ENCODE measurements around the gene COL8A2.

DNA sequence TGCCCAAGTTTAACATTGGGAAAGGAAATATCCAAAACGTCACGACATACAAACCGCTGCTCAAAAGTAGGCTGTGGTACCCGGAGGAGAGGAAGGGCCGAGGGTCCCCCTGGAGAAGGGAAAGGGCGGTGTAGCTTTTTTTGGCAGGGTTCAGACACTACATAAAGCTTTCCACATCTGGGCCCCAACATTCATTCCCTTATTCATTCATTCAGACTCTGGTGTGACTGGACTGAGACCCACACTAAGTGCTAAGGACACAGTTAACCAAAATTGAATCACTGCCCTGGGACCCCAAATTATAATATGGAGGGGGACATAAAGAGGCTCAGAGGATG is 10.3 kb upstream of the COL8A2 start:
- TF ChIP-seq CTCF (IDR thresholded peaks at IDR 0.05; ENCODE audit: insufficient read depth, low read length) (no peak), GABPA (IDR thresholded peaks at IDR 0.05; ENCODE audit: low read depth) (no peak), REST (IDR thresholded peaks at IDR 0.05; ENCODE audit: insufficient replicate concordance, low read depth) (no peak)
